Retinal pigment epithelial cell (primary cell): ENCODE data around the gene NRIP2.

Experiments
- DNase-seq: peaks from one replicate; pipeline ENCODE4 v3.0.0-alpha.2; 2010; ENCODE audit warnings: low read depth
- H3K4me3 ChIP-seq: 2 replicates; pipeline ENCODE4 v1.5.1; 2011; ENCODE audit warnings: mild to moderate bottlenecking, low read length, control low read depth, moderate library complexity
- CTCF ChIP-seq: conservative IDR thresholded peaks from 2 replicates; pipeline ENCODE4 v1.5.1; 2011; ENCODE audit warnings: low read depth, low read length, control low read depth, inconsistent platforms

Gene NRIP2

GRCh38 chr12:2785017-2785416 lies 49.8 kb downstream of the NRIP2 start:
- DNase-seq = no peak
- no peak overlapping the region for H3K4me3 ChIP-seq
- no peak for TF ChIP-seq CTCF

GRCh38 chr12:2783936-2784600 lies 50.8 kb downstream of the NRIP2 start:
- peak; percentile 96 for TF ChIP-seq CTCF
- DNase-seq = no peak
- H3K4me3 ChIP-seq = no peak overlapping the region

GRCh38 chr12:2779281-2779680 lies 55.6 kb downstream of the NRIP2 start:
- TF ChIP-seq CTCF = no peak
- no peak overlapping the region for H3K4me3 ChIP-seq
- no peak for DNase-seq

GRCh38 chr12:2776129-2776806 lies 58.6 kb downstream of the NRIP2 start:
- no peak overlapping the region for H3K4me3 ChIP-seq
- no peak for TF ChIP-seq CTCF

GRCh38 chr12:2775431-2775830 lies 59.4 kb downstream of the NRIP2 start:
- TF ChIP-seq CTCF = no peak
- DNase-seq = no peak
- H3K4me3 ChIP-seq = no peak overlapping the region

More at GRCh38 chr12:2776129-2776806, 58.6 kb downstream of the NRIP2 start:
- no peak for DNase-seq
